NCI-H146 (cell line): Measurements from ENCODE around the gene CXorf51B.
"Not testable (repeated sequence)": the region's sequence is repeated elsewhere in the genome, so short reads cannot be mapped to it uniquely, and the experiment has no call there.

Source experiments
- DNase-seq: peaks from one replicate; lab custom pipeline; 2025; lab: John Stamatoyannopoulos, UW

CXorf51B gene

GRCh38 chrX:146809471-146809870 is at the start of gene CXorf51B:
CXorf51B (plus strand) TSS chrX:146809771; CDS start chrX:146809792, 21 bp downstream.
- DNase-seq = not testable (repeated sequence)

- not testable (repeated sequence) for DNase-seq
Observed at GRCh38 chrX:146814644-146815043, 5.1 kb downstream of the CXorf51B start, which contains the start of gene CXorf51A. CXorf51A (minus strand) TSS chrX:146814744; CDS start chrX:146814723, 21 bp downstream.

- no peak for DNase-seq
Observed at GRCh38 chrX:146831994-146832393, 22.4 kb downstream of the CXorf51B start.

- no peak for DNase-seq
Observed at GRCh38 chrX:146854281-146854680, 44.7 kb downstream of the CXorf51B start.
